Endodermal cell (in vitro differentiated cells): ENCODE measurements around the gene PPP1R2B. TPM values are rescaled to one million over a fixed set of nuclear protein-coding genes. Genes with fewer than 3 reads are reported as not detected.

Experiments
- DNase-seq: peaks from one replicate; pipeline ENCODE4 v3.0.0-alpha.2; 2017
- H3K27ac ChIP-seq: 2 replicates; pipeline ENCODE4 v1.5.1; 2013; ENCODE audit warnings: mild to moderate bottlenecking, low read depth, low read length, moderate library complexity
- H3K27me3 ChIP-seq: 2 replicates; pipeline ENCODE4 v1.6.1; 2013; ENCODE audit warnings: mild to moderate bottlenecking, low read length, moderate library complexity; ENCODE audit not compliant: insufficient read depth, control insufficient read depth, poor library complexity, severe bottlenecking
- H3K36me3 ChIP-seq: 2 replicates; pipeline ENCODE4 v1.7.0; 2013; ENCODE audit warnings: mild to moderate bottlenecking, low read length, moderate library complexity; ENCODE audit not compliant: control insufficient read depth, insufficient read depth
- H3K4me1 ChIP-seq: one replicate; pipeline ENCODE4 v1.7.0; 2013; ENCODE audit warnings: low read length; ENCODE audit not compliant: control insufficient read depth, insufficient read depth
- H3K4me3 ChIP-seq: 2 replicates; pipeline ENCODE4 v1.5.1; 2013; ENCODE audit warnings: mild to moderate bottlenecking, low read length, moderate library complexity
- H3K9ac ChIP-seq: 2 replicates; pipeline ENCODE4 v1.6.1; 2013; ENCODE audit warnings: mild to moderate bottlenecking, low read length, moderate library complexity; ENCODE audit not compliant: poor library complexity, severe bottlenecking; ENCODE audit errors: extremely low read depth
- H3K9me3 ChIP-seq: 2 replicates; pipeline ENCODE4 v1.6.1; 2013; ENCODE audit warnings: mild to moderate bottlenecking, low read length, moderate library complexity; ENCODE audit not compliant: control insufficient read depth
- H3K27ac Mint-ChIP-seq: 2 replicates; pipeline ENCODE4 v1.8.0; 2020; ENCODE audit warnings: mixed read lengths
- H3K27me3 Mint-ChIP-seq: 2 replicates; pipeline ENCODE4 v1.8.0; 2021; ENCODE audit warnings: mild to moderate bottlenecking, mixed read lengths; ENCODE audit not compliant: insufficient read depth
- H3K36me3 Mint-ChIP-seq: 2 replicates; pipeline ENCODE4 v1.8.0; 2020; ENCODE audit warnings: low read depth, mixed read lengths
- H3K4me1 Mint-ChIP-seq: 2 replicates; pipeline ENCODE4 v1.8.0; 2020; ENCODE audit warnings: mixed read lengths
- H3K4me3 Mint-ChIP-seq: 2 replicates; pipeline ENCODE4 v1.8.0; 2020; ENCODE audit warnings: mild to moderate bottlenecking, moderate library complexity, mixed read lengths
- H3K9me3 Mint-ChIP-seq: 2 replicates; pipeline ENCODE4 v1.8.0; 2020; ENCODE audit warnings: mild to moderate bottlenecking, mixed read lengths
- WGBS, 2 experiments: methylation state at CpG; one replicate each; pipeline versions ENCODE4 v1.1.5 to v1.1.7; 2013; ENCODE audit warnings: missing lambda C conversion rate in 2 of 2, mixed read lengths in 1 of 2; ENCODE audit not compliant: insufficient coverage in 1 of 2, insufficient read length in 1 of 2; 5-methylcytosine and 5-hydroxymethylcytosine counted together
- total RNA-seq, 2 donors: library from RNA; stranded (reverse); fragmentation: NEBNext Ultra II Directional in 1 of 2; extraction: Animal tissue kit (Norgen Biotek cat#: 25700) in 1 of 2; gene quantifications; 2 replicates in 1 of 2; 3 replicates in 1 of 2; pipeline ENCODE4 v1.2.1, GENCODE V29; 2021
- TF ChIP-seq, protein P1 (sequence below): fragments of 200-600 bp; sonication (generic); conservative IDR thresholded peaks from 2 replicates; pipeline ENCODE4 v1.5.0; 2021; ENCODE audit warnings: antibody characterized with exemption, mild to moderate bottlenecking

PPP1R2B gene
- total RNA-seq, 2 donors from 2014 or later, result not detected

DNA sequence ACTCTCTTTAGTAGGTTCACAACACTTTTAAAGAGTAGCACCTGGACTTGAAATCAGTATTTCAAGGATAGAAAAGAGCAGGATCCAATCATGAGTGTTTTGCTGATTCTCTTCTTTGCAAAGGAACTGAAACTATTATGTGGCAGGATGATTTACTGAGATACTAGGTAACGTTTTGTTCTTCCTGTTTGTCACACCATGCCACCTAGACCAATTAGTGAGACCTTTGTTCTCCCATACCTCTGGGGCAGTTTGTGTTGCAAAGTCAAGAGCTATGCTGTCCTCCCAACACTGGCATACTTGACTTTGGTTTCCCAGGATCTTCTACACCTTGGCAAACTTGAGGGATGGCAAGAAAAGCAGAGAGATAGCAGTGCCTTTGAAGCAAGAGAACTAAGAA, 43.4 kb downstream of the PPP1R2B start:
- H3K36me3 ChIP-seq, result no peaks in the 10 kb centered on the region
- Mint-ChIP-seq H3K9me3 (no peaks in the 10 kb centered on the region), H3K4me1 (peaks cover 12% of the 10 kb centered on the region), H3K27ac (no peak overlapping the region), H3K36me3 (no peaks in the 10 kb centered on the region), H3K27me3 (no peaks in the 10 kb centered on the region), H3K4me3 (no peak overlapping the region)
- no peak for DNase-seq
- H3K9me3 ChIP-seq, result no peaks in the 10 kb centered on the region
- WGBS, 2 experiments, result 86% methylated on average over 1 of the region's 1 CpG; no CpG with 5 or more reads in 1 of the 2 experiments
- no peak overlapping the region for H3K4me3 ChIP-seq
- H3K27ac ChIP-seq, result no peak overlapping the region
- TF ChIP-seq, protein P1, sequence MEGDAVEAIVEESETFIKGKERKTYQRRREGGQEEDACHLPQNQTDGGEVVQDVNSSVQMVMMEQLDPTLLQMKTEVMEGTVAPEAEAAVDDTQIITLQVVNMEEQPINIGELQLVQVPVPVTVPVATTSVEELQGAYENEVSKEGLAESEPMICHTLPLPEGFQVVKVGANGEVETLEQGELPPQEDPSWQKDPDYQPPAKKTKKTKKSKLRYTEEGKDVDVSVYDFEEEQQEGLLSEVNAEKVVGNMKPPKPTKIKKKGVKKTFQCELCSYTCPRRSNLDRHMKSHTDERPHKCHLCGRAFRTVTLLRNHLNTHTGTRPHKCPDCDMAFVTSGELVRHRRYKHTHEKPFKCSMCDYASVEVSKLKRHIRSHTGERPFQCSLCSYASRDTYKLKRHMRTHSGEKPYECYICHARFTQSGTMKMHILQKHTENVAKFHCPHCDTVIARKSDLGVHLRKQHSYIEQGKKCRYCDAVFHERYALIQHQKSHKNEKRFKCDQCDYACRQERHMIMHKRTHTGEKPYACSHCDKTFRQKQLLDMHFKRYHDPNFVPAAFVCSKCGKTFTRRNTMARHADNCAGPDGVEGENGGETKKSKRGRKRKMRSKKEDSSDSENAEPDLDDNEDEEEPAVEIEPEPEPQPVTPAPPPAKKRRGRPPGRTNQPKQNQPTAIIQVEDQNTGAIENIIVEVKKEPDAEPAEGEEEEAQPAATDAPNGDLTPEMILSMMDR, result no peak
- no peaks in the 10 kb centered on the region for H3K4me1 ChIP-seq
- no peak overlapping the region for H3K9ac ChIP-seq
- H3K27me3 ChIP-seq, result no peaks in the 10 kb centered on the region

DNA sequence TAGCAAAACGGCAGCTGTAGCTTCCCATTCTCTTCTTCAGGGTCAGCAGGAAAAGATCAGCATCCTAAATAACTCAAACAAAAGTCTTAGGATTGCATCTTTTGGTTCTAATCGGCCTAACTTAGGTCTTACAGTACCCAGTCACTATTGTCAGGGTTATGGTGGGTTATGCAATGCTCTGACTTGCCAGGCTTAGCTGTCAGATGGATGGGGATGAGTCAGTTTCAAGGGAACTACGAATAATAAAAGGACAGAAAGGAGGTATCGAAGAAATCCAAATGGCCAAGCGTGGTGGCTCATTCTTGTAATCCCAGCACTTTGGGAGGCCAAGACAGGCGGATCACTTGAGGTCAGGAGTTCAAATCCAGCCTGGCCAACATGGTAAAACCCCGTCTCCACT, 46.5 kb downstream of the PPP1R2B start:
- Mint-ChIP-seq H3K9me3 (no peaks in the 10 kb centered on the region), H3K4me1 (peaks cover 4% of the 10 kb centered on the region), H3K36me3 (no peaks in the 10 kb centered on the region), H3K27me3 (no peaks in the 10 kb centered on the region), H3K27ac (no peak overlapping the region), H3K4me3 (no peak overlapping the region)
- H3K4me1 ChIP-seq, result no peaks in the 10 kb centered on the region
- no peaks in the 10 kb centered on the region for H3K27me3 ChIP-seq
- H3K36me3 ChIP-seq, result no peaks in the 10 kb centered on the region
- no peak for DNase-seq
- no peak overlapping the region for H3K4me3 ChIP-seq
- no peak overlapping the region for H3K27ac ChIP-seq
- TF ChIP-seq, protein P1, result no peak
- H3K9me3 ChIP-seq, result no peaks in the 10 kb centered on the region
- 83 to 91% methylated on average over 5 to 7 of the region's 7 CpGs for whole genome bisulfite sequencing, 2 experiments
- H3K9ac ChIP-seq, result no peak overlapping the region

Other genes with a start within 250 kb of the PPP1R2B start
- not detected for gene TIMD4, start 112.9 kb downstream of the PPP1R2B start, total RNA-seq
- under 1 TPM; 0.59 to 0.60 TPM for gene HAVCR1, start 208.8 kb downstream of the PPP1R2B start, total RNA-seq